NCI-H1417 treated with DMSO at 0.1 percent for 48 hours (cell line): Measurements from ENCODE around the gene BCAN.

ENCODE experiments used
- DNase-seq: peaks from one replicate; lab custom pipeline; 2025; lab: John Stamatoyannopoulos, UW

The BCAN gene

GRCh38 chr1:156662005-156662799 is 20.3 kb downstream of the BCAN start:
- no peak for DNase-seq

GRCh38 chr1:156662800-156663055 is 20.8 kb downstream of the BCAN start:
- no peak for DNase-seq

- no peak for DNase-seq
Observed at GRCh38 chr1:156663178-156663577, 21.3 kb downstream of the BCAN start.

GRCh38 chr1:156664046-156664766 is 22.3 kb downstream of the BCAN start:
- no peak for DNase-seq

- no peak for DNase-seq
Observed at GRCh38 chr1:156664767-156665411, 23.0 kb downstream of the BCAN start.

- DNase-seq: no peak
Observed at GRCh38 chr1:156665539-156665938, 23.6 kb downstream of the BCAN start.

- DNase-seq: no peak
Observed at GRCh38 chr1:156666862-156667609, 25.1 kb downstream of the BCAN start.

GRCh38 chr1:156667610-156667967 is 25.7 kb downstream of the BCAN start:
- DNase-seq: no peak

GRCh38 chr1:156667968-156668709 is 26.2 kb downstream of the BCAN start:
- DNase-seq: no peak

GRCh38 chr1:156668801-156669637 is 27.1 kb downstream of the BCAN start:
- no peak for DNase-seq

GRCh38 chr1:156669794-156670193 is 27.9 kb downstream of the BCAN start:
- no peak for DNase-seq

- no peak for DNase-seq
Observed at GRCh38 chr1:156670359-156670758, 28.4 kb downstream of the BCAN start.

- no peak for DNase-seq
Observed at GRCh38 chr1:156670791-156671190, 28.9 kb downstream of the BCAN start.

- no peak for DNase-seq
Observed at GRCh38 chr1:156671804-156672203, 29.9 kb downstream of the BCAN start.

GRCh38 chr1:156673387-156674121 is 31.6 kb downstream of the BCAN start:
- no peak for DNase-seq

GRCh38 chr1:156675210-156676113 is 33.5 kb downstream of the BCAN start:
- DNase-seq: no peak

GRCh38 chr1:156676114-156676819 is 34.4 kb downstream of the BCAN start:
- DNase-seq: no peak

- DNase-seq: no peak
Observed at GRCh38 chr1:156676820-156677615, 35.1 kb downstream of the BCAN start, which contains the start of gene NES. NES (minus strand) TSS chr1:156677407; CDS start chr1:156677264, 143 bp downstream.
